GM13977 (cell line): Measurements from ENCODE around the gene DYRK1B.

Experiments used
- DNase-seq: peaks from one replicate; pipeline ENCODE4 v3.0.0; 2012; ENCODE audit warnings: low spot score
- CTCF ChIP-seq: IDR thresholded peaks from 2 replicates; pipeline ENCODE4 v1.5.1; 2012; ENCODE audit warnings: mild to moderate bottlenecking, control low read depth; ENCODE audit not compliant: insufficient read depth; ENCODE audit errors: extremely low read depth, missing control alignments
- in situ Hi-C: fragments of 300-500 bp; cut with MboI; formaldehyde crosslinking; loops from one replicate; pipeline ENCODE4 v1.12.0; 2022; ENCODE audit warnings: low sequenced_read_pairs, low pct_unique_long_range_greater_than_20kb, mixed read lengths, inconsistent platforms; ENCODE audit not compliant: unreplicated experiment

Gene DYRK1B

GRCh38 chr19:39837978-39838377 is 4.0 kb upstream of the DYRK1B start:
- no peak for TF ChIP-seq CTCF
- in situ Hi-C loops: no loop called here
- no peak for DNase-seq

GRCh38 chr19:39834287-39834841 is 402 bp upstream of the DYRK1B start:
- no peak for TF ChIP-seq CTCF
- in situ Hi-C loops: no loop called here
- no peak for DNase-seq

- DNase-seq: no peak
- TF ChIP-seq CTCF: no peak
- in situ Hi-C loops: no loop called here
Measured at GRCh38 chr19:39833160-39833463, 850 bp downstream of the DYRK1B start.

- no peak for DNase-seq
- TF ChIP-seq CTCF: no peak
- in situ Hi-C loops: no loop called here
Measured at GRCh38 chr19:39832341-39833083, 1.4 kb downstream of the DYRK1B start.

GRCh38 chr19:39831679-39832078 is 2.3 kb downstream of the DYRK1B start:
- in situ Hi-C loops: no loop called here
- TF ChIP-seq CTCF: no peak
- DNase-seq: no peak

GRCh38 chr19:39830847-39831246 is 3.1 kb downstream of the DYRK1B start:
- in situ Hi-C loops: no loop called here
- no peak for DNase-seq
- TF ChIP-seq CTCF: no peak
